WTC11 (cell line): ENCODE data around the gene ST8SIA3. TPM values are rescaled to one million over a fixed set of nuclear protein-coding genes. Genes with fewer than 3 reads are reported as not detected.

Experiments
- ATAC-seq: fragments of 200-7000 bp; cut with Tn5 transposase; 2 replicates; pipeline ENCODE4 v1.10.0; 2021; ENCODE audit warnings: mild to moderate bottlenecking, moderate library complexity
- CTCF ChIA-PET: fragments of 300-600 bp; sonication (Branson Sonifier 250); formaldehyde crosslinking; loops from one replicate; lab custom pipeline; 2021; ENCODE audit warnings: antibody characterized with exemption; lab: Charles Lee
- POLR2A ChIA-PET: fragments of 350-600 bp; sonication (Branson Sonifier 250); formaldehyde crosslinking; loops from one replicate; lab custom pipeline; 2021; ENCODE audit warnings: antibody characterized with exemption; lab: Charles Lee
- DNase-seq: peaks from one replicate; pipeline ENCODE4 v3.0.0; 2021; ENCODE audit warnings: low spot score
- H3K27ac Mint-ChIP-seq: 2 replicates; pipeline ENCODE4 v1.8.0; 2021; ENCODE audit warnings: mixed read lengths
- H3K27me3 Mint-ChIP-seq: 2 replicates; pipeline ENCODE4 v1.8.0; 2021; ENCODE audit warnings: low read depth, mild to moderate bottlenecking, moderate library complexity, mixed read lengths
- H3K36me3 Mint-ChIP-seq: 2 replicates; pipeline ENCODE4 v1.8.0; 2021; ENCODE audit warnings: mixed read lengths
- H3K4me1 Mint-ChIP-seq: 2 replicates; pipeline ENCODE4 v1.8.0; 2022; ENCODE audit warnings: mixed read lengths
- H3K4me3 Mint-ChIP-seq: 2 replicates; pipeline ENCODE4 v1.8.0; 2021; ENCODE audit warnings: mild to moderate bottlenecking, moderate library complexity, mixed read lengths
- H3K9me3 Mint-ChIP-seq: 2 replicates; pipeline ENCODE4 v1.8.0; 2021; ENCODE audit warnings: mixed read lengths
- CBFB ChIP-seq: sonication (generic); formaldehyde crosslinking; IDR thresholded peaks from 2 replicates; pipeline ENCODE4 v1.8.1; 2022; ENCODE audit warnings: mild to moderate bottlenecking, low read depth, missing genetic modification reagents
- CREB1 ChIP-seq: sonication (generic); formaldehyde crosslinking; IDR thresholded peaks from 2 replicates; pipeline ENCODE4 v1.8.0; 2023; ENCODE audit warnings: mild to moderate bottlenecking, missing genetic modification reagents
- ESRRA ChIP-seq: sonication (generic); formaldehyde crosslinking; IDR thresholded peaks from 2 replicates; pipeline ENCODE4 v1.8.1; 2022; ENCODE audit warnings: mild to moderate bottlenecking, missing genetic modification reagents, borderline replicate concordance
- FOXP1 ChIP-seq: sonication (generic); formaldehyde crosslinking; IDR thresholded peaks from 2 replicates; pipeline ENCODE4 v1.8.0; 2022; ENCODE audit warnings: missing genetic modification reagents, mild to moderate bottlenecking, moderate library complexity, borderline replicate concordance
- HMGA2 ChIP-seq: fragments of 250-450 bp; sonication (Bioruptor Pico); IDR thresholded peaks from 2 replicates; pipeline ENCODE4 v1.4.0; 2021; ENCODE audit warnings: mild to moderate bottlenecking, moderate library complexity
- IRF2 ChIP-seq: sonication (generic); formaldehyde crosslinking; IDR thresholded peaks from 2 replicates; pipeline ENCODE4 v1.8.0; 2022; ENCODE audit warnings: low read depth, missing genetic modification reagents, borderline replicate concordance
- NR3C1 ChIP-seq: sonication (generic); formaldehyde crosslinking; conservative IDR thresholded peaks from 2 replicates; pipeline ENCODE4 v1.8.1; 2023; ENCODE audit warnings: low read depth, mild to moderate bottlenecking, missing genetic modification reagents
- PRRX2 ChIP-seq: fragments of 250-450 bp; sonication (Bioruptor Pico); IDR thresholded peaks from 2 replicates; pipeline ENCODE4 v1.8.0; 2021; ENCODE audit warnings: mild to moderate bottlenecking
- TEAD4 ChIP-seq: sonication (generic); formaldehyde crosslinking; IDR thresholded peaks from 2 replicates; pipeline ENCODE4 v1.8.0; 2022; ENCODE audit warnings: mild to moderate bottlenecking, missing genetic modification reagents
- TP53 ChIP-seq: sonication (generic); formaldehyde crosslinking; IDR thresholded peaks from 2 replicates; pipeline ENCODE4 v1.8.1; 2023; ENCODE audit warnings: mild to moderate bottlenecking, missing genetic modification reagents
- ZNF317 ChIP-seq: sonication (generic); formaldehyde crosslinking; IDR thresholded peaks from 2 replicates; pipeline ENCODE4 v1.8.1; 2023; ENCODE audit warnings: low read depth, mild to moderate bottlenecking, moderate library complexity, missing genetic modification reagents, borderline replicate concordance
- total RNA-seq: library from RNA; stranded (reverse); gene quantifications from 3 replicates; pipeline ENCODE4 v1.2.3, GENCODE V29; 2021
- TF ChIP-seq, protein P1 (sequence below): sonication (generic); formaldehyde crosslinking; IDR thresholded peaks from 2 replicates; pipeline ENCODE4 v1.8.0; 2023; ENCODE audit warnings: mild to moderate bottlenecking, missing genetic modification reagents
- TF ChIP-seq, protein P2 (sequence below): sonication (generic); formaldehyde crosslinking; IDR thresholded peaks from 2 replicates; pipeline ENCODE4 v1.8.1; 2023; ENCODE audit warnings: mild to moderate bottlenecking, missing genetic modification reagents
- TF ChIP-seq, protein P3 (sequence below): sonication (generic); formaldehyde crosslinking; IDR thresholded peaks from 2 replicates; pipeline ENCODE4 v1.8.0; 2023; ENCODE audit warnings: missing genetic modification reagents, mild to moderate bottlenecking, borderline replicate concordance
- TF ChIP-seq, protein P4 (sequence below): sonication (generic); formaldehyde crosslinking; conservative IDR thresholded peaks from 2 replicates; pipeline ENCODE4 v1.8.1; 2022; ENCODE audit warnings: mild to moderate bottlenecking, missing genetic modification reagents
- TF ChIP-seq, protein P5 (sequence below): sonication (generic); formaldehyde crosslinking; IDR thresholded peaks from 2 replicates; pipeline ENCODE4 v1.8.1; 2022; ENCODE audit warnings: low read depth, mild to moderate bottlenecking, moderate library complexity, missing genetic modification reagents, borderline replicate concordance
- TF ChIP-seq, protein P6 (sequence below): sonication (generic); formaldehyde crosslinking; IDR thresholded peaks from 2 replicates; pipeline ENCODE4 v1.8.1; 2023; ENCODE audit warnings: mild to moderate bottlenecking, missing genetic modification reagents, moderate library complexity
- TF ChIP-seq, protein P7 (sequence below): fragments of 250-450 bp; sonication (Bioruptor Pico); IDR thresholded peaks from 2 replicates; pipeline ENCODE4 v1.9.0; 2021; ENCODE audit warnings: mild to moderate bottlenecking
- TF ChIP-seq, protein P8 (sequence below): sonication (generic); formaldehyde crosslinking; IDR thresholded peaks from 2 replicates; pipeline ENCODE4 v1.8.1; 2023; ENCODE audit warnings: mild to moderate bottlenecking, missing genetic modification reagents
- TF ChIP-seq, protein P9 (sequence below): sonication (generic); formaldehyde crosslinking; IDR thresholded peaks from 2 replicates; pipeline ENCODE4 v1.8.1; 2022; ENCODE audit warnings: mild to moderate bottlenecking, missing genetic modification reagents, moderate library complexity, borderline replicate concordance

The ST8SIA3 gene
- total RNA-seq, 1 experiment from 2014 or later = 2.3 TPM

DNA sequence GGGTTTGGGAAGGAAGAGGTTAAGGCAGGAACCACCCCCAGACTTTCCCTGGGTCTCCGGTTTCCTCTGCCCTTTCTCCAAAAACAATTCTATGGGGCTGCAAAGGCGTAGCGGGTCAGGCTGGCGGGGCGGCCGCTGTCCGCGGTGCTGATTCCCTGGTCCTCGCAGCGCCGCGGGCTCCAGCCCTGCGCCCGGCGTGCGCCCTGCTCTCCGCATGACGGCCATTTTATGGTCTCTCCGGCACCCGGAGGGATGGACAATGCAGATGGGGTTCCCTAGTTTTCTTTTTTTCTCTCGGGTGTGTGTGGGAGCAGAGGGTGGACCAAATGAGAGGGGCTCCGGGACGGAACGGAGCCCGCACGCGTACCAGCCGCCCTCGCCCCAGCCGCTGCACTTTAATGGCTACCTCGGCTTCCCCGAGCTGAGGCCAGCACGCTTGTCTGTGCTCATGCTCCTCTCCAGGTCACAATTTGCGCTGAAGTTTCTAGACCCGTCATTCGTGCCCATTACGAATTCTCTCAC lies 1.6 kb downstream of the ST8SIA3 start:
- Mint-ChIP-seq H3K4me3 (peak overlapping the region; percentile 94), H3K27ac (no peak overlapping the region; the same call in 1 of the 2 replicates), H3K36me3 (no peaks in the 10 kb centered on the region), H3K4me1 (peaks cover 22% of the 10 kb centered on the region), H3K9me3 (no peaks in the 10 kb centered on the region), H3K27me3 (peaks cover 40% of the 10 kb centered on the region)
- ATAC-seq (peak; percentile 87), DNase-seq (peak; percentile 85)
- ChIA-PET CTCF (interaction anchor here (0.5 to 2.5 kb wide), 3 partner anchors 84 to 562 kb away, joined by 3 to 11 read pairs (median 4); no protein-coding TSS in a partner anchor), POLR2A (interaction anchor here (0.8 to 1.0 kb wide), 2 partner anchors 80 to 146 kb away, joined by 3 read pairs; no protein-coding TSS in a partner anchor)
- peak; percentile 88; the same call in 1 of the 2 replicates for TF ChIP-seq TEAD4 (CRISPR knock-in tag)
- 0 out of 2 replicates have a peak, but pooled peaks have one; percentile 19 for TF ChIP-seq ZNF317
- peak; percentile 68; the same call in 1 of the 2 replicates for TF ChIP-seq CBFB (CRISPR knock-in tag)
- TF ChIP-seq, protein P1, sequence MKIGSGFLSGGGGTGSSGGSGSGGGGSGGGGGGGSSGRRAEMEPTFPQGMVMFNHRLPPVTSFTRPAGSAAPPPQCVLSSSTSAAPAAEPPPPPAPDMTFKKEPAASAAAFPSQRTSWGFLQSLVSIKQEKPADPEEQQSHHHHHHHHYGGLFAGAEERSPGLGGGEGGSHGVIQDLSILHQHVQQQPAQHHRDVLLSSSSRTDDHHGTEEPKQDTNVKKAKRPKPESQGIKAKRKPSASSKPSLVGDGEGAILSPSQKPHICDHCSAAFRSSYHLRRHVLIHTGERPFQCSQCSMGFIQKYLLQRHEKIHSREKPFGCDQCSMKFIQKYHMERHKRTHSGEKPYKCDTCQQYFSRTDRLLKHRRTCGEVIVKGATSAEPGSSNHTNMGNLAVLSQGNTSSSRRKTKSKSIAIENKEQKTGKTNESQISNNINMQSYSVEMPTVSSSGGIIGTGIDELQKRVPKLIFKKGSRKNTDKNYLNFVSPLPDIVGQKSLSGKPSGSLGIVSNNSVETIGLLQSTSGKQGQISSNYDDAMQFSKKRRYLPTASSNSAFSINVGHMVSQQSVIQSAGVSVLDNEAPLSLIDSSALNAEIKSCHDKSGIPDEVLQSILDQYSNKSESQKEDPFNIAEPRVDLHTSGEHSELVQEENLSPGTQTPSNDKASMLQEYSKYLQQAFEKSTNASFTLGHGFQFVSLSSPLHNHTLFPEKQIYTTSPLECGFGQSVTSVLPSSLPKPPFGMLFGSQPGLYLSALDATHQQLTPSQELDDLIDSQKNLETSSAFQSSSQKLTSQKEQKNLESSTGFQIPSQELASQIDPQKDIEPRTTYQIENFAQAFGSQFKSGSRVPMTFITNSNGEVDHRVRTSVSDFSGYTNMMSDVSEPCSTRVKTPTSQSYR (CRISPR knock-in tag) = peak; percentile 93
- TF ChIP-seq, protein P2, sequence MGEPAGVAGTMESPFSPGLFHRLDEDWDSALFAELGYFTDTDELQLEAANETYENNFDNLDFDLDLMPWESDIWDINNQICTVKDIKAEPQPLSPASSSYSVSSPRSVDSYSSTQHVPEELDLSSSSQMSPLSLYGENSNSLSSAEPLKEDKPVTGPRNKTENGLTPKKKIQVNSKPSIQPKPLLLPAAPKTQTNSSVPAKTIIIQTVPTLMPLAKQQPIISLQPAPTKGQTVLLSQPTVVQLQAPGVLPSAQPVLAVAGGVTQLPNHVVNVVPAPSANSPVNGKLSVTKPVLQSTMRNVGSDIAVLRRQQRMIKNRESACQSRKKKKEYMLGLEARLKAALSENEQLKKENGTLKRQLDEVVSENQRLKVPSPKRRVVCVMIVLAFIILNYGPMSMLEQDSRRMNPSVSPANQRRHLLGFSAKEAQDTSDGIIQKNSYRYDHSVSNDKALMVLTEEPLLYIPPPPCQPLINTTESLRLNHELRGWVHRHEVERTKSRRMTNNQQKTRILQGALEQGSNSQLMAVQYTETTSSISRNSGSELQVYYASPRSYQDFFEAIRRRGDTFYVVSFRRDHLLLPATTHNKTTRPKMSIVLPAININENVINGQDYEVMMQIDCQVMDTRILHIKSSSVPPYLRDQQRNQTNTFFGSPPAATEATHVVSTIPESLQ (CRISPR knock-in tag) = no peak
- TF ChIP-seq, protein P3, sequence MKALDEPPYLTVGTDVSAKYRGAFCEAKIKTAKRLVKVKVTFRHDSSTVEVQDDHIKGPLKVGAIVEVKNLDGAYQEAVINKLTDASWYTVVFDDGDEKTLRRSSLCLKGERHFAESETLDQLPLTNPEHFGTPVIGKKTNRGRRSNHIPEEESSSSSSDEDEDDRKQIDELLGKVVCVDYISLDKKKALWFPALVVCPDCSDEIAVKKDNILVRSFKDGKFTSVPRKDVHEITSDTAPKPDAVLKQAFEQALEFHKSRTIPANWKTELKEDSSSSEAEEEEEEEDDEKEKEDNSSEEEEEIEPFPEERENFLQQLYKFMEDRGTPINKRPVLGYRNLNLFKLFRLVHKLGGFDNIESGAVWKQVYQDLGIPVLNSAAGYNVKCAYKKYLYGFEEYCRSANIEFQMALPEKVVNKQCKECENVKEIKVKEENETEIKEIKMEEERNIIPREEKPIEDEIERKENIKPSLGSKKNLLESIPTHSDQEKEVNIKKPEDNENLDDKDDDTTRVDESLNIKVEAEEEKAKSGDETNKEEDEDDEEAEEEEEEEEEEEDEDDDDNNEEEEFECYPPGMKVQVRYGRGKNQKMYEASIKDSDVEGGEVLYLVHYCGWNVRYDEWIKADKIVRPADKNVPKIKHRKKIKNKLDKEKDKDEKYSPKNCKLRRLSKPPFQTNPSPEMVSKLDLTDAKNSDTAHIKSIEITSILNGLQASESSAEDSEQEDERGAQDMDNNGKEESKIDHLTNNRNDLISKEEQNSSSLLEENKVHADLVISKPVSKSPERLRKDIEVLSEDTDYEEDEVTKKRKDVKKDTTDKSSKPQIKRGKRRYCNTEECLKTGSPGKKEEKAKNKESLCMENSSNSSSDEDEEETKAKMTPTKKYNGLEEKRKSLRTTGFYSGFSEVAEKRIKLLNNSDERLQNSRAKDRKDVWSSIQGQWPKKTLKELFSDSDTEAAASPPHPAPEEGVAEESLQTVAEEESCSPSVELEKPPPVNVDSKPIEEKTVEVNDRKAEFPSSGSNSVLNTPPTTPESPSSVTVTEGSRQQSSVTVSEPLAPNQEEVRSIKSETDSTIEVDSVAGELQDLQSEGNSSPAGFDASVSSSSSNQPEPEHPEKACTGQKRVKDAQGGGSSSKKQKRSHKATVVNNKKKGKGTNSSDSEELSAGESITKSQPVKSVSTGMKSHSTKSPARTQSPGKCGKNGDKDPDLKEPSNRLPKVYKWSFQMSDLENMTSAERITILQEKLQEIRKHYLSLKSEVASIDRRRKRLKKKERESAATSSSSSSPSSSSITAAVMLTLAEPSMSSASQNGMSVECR = peak; percentile 99
- TF ChIP-seq IRF2 (CRISPR knock-in tag) = peak; percentile 62; the same call in 1 of the 2 replicates
- peak; percentile 94; the same call in 1 of the 2 replicates for TF ChIP-seq NR3C1 (CRISPR knock-in tag)
- peak; percentile 95; the same call in 1 of the 2 replicates for TF ChIP-seq ESRRA (CRISPR knock-in tag)
- TF ChIP-seq, protein P4, sequence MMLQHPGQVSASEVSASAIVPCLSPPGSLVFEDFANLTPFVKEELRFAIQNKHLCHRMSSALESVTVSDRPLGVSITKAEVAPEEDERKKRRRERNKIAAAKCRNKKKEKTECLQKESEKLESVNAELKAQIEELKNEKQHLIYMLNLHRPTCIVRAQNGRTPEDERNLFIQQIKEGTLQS = no peak
- TF ChIP-seq PRRX2 = 0 out of 2 replicates have a peak, but pooled peaks have one; percentile 69
- TF ChIP-seq, protein P5, sequence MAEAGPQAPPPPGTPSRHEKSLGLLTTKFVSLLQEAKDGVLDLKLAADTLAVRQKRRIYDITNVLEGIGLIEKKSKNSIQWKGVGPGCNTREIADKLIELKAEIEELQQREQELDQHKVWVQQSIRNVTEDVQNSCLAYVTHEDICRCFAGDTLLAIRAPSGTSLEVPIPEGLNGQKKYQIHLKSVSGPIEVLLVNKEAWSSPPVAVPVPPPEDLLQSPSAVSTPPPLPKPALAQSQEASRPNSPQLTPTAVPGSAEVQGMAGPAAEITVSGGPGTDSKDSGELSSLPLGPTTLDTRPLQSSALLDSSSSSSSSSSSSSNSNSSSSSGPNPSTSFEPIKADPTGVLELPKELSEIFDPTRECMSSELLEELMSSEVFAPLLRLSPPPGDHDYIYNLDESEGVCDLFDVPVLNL (CRISPR knock-in tag) = peak; percentile 83; the same call in 1 of the 2 replicates
- TF ChIP-seq HMGA2 (CRISPR knock-in tag) = no peak
- TF ChIP-seq, protein P6, sequence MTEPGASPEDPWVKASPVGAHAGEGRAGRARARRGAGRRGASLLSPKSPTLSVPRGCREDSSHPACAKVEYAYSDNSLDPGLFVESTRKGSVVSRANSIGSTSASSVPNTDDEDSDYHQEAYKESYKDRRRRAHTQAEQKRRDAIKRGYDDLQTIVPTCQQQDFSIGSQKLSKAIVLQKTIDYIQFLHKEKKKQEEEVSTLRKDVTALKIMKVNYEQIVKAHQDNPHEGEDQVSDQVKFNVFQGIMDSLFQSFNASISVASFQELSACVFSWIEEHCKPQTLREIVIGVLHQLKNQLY (CRISPR knock-in tag) = peak; percentile 73; the same call in 1 of the 2 replicates
- TF ChIP-seq FOXP1 (CRISPR knock-in tag) = peak; percentile 97
- peak; percentile 91 for TF ChIP-seq CREB1 (CRISPR knock-in tag)
- TF ChIP-seq TP53 = peak; percentile 95
- TF ChIP-seq, protein P7, sequence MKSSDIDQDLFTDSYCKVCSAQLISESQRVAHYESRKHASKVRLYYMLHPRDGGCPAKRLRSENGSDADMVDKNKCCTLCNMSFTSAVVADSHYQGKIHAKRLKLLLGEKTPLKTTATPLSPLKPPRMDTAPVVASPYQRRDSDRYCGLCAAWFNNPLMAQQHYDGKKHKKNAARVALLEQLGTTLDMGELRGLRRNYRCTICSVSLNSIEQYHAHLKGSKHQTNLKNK (CRISPR knock-in tag) = no peak
- TF ChIP-seq, protein P8, sequence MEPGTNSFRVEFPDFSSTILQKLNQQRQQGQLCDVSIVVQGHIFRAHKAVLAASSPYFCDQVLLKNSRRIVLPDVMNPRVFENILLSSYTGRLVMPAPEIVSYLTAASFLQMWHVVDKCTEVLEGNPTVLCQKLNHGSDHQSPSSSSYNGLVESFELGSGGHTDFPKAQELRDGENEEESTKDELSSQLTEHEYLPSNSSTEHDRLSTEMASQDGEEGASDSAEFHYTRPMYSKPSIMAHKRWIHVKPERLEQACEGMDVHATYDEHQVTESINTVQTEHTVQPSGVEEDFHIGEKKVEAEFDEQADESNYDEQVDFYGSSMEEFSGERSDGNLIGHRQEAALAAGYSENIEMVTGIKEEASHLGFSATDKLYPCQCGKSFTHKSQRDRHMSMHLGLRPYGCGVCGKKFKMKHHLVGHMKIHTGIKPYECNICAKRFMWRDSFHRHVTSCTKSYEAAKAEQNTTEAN (CRISPR knock-in tag) = peak; percentile 95
- TF ChIP-seq, protein P9, sequence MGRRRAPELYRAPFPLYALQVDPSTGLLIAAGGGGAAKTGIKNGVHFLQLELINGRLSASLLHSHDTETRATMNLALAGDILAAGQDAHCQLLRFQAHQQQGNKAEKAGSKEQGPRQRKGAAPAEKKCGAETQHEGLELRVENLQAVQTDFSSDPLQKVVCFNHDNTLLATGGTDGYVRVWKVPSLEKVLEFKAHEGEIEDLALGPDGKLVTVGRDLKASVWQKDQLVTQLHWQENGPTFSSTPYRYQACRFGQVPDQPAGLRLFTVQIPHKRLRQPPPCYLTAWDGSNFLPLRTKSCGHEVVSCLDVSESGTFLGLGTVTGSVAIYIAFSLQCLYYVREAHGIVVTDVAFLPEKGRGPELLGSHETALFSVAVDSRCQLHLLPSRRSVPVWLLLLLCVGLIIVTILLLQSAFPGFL = peak; percentile 86; the same call in 1 of the 2 replicates
